ENCODE results near the gene SOS1.

DNA sequence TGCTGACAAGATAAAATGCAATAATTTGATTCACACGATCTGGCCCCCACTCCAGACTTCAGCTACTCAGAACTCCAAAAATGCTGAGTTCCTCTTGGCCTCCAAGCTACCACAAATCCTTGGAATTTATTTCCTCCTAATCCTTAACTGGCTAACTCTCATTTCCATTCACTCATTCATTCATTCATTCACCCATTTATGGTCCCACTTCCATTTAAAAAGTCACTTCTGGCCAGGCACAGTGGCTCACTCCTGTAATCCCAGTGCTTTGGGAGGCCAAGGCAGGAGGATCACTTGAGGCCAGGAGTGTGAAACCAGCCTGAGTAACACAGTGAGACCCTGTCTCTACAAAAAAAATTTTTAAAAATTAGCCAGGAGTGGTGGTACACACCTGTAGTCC lies 12.5 kb downstream of the SOS1 start:
- TF ChIP-seq, protein P1, sequence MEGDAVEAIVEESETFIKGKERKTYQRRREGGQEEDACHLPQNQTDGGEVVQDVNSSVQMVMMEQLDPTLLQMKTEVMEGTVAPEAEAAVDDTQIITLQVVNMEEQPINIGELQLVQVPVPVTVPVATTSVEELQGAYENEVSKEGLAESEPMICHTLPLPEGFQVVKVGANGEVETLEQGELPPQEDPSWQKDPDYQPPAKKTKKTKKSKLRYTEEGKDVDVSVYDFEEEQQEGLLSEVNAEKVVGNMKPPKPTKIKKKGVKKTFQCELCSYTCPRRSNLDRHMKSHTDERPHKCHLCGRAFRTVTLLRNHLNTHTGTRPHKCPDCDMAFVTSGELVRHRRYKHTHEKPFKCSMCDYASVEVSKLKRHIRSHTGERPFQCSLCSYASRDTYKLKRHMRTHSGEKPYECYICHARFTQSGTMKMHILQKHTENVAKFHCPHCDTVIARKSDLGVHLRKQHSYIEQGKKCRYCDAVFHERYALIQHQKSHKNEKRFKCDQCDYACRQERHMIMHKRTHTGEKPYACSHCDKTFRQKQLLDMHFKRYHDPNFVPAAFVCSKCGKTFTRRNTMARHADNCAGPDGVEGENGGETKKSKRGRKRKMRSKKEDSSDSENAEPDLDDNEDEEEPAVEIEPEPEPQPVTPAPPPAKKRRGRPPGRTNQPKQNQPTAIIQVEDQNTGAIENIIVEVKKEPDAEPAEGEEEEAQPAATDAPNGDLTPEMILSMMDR (IDR thresholded peaks at IDR 0.05; ENCODE audit: low read depth, low read length) = no peak
- no peak for TF ChIP-seq EZH2phosphoT487 (IDR thresholded peaks at IDR 0.05; ENCODE audit: low read depth)

All from OCI-LY3 (cell line).